Type B pancreatic cell (in vitro differentiated cells): ENCODE results near the gene LPCAT1. TPM values are rescaled to one million over a fixed set of nuclear protein-coding genes. Genes with fewer than 3 reads are reported as not detected.
A peak's percentile ranks its signal among the peaks of the same experiment; 100 is the strongest.

Experiments
- DNase-seq: peaks from one replicate; pipeline ENCODE4 v3.0.0; 2021; ENCODE audit warnings: mixed read lengths; ENCODE audit not compliant: unreplicated experiment; ENCODE audit errors: extremely low spot score
- H3K27ac Mint-ChIP-seq: 2 replicates; pipeline ENCODE4 v1.8.0; 2021; ENCODE audit warnings: mild to moderate bottlenecking, mixed read lengths
- H3K27me3 Mint-ChIP-seq: 2 replicates; pipeline ENCODE4 v1.8.0; 2021; ENCODE audit warnings: mixed read lengths
- H3K36me3 Mint-ChIP-seq: 2 replicates; pipeline ENCODE4 v1.8.0; 2021; ENCODE audit warnings: mixed read lengths
- H3K4me1 Mint-ChIP-seq: one replicate; pipeline ENCODE4 v1.8.0; 2021; ENCODE audit warnings: mixed read lengths; ENCODE audit not compliant: unreplicated experiment
- H3K4me3 Mint-ChIP-seq: 2 replicates; pipeline ENCODE4 v1.8.0; 2021; ENCODE audit warnings: mild to moderate bottlenecking, mixed read lengths
- H3K9me3 Mint-ChIP-seq: 2 replicates; pipeline ENCODE4 v1.8.0; 2021; ENCODE audit warnings: mixed read lengths
- CTCF ChIP-seq: fragments of 200-600 bp; sonication (generic); conservative IDR thresholded peaks from 2 replicates; pipeline ENCODE4 v1.5.0; 2021; ENCODE audit warnings: antibody characterized with exemption, mild to moderate bottlenecking
- total RNA-seq: library from RNA; stranded (reverse); gene quantifications from 2 replicates; pipeline ENCODE4 v1.2.1, GENCODE V29; 2021; ENCODE audit warnings: low replicate concordance

LPCAT1 gene
- total RNA-seq, 1 donor from 2014 or later = 91.6 TPM

DNA sequence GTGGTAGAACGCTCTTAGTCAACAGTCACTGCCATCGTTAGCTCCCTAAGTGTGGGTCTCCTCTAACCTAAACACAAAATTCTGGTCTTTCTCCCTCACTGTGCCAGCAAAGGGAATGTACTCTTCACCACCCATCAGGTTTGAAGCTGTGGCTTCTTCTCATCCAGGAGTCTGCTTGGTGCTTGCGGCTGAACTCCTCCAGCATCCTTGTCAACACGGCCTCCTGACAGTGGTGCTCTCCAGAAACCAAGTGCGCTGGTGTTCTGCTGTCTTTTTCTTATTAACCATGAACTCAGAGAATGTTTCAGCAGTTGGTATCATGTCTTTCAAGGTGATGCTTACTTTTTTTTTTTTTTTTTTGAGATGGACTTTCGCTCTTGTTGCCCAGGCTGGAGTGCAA, 23.9 kb upstream of the LPCAT1 start:
- Mint-ChIP-seq H3K4me3 (no peak overlapping the region), H3K4me1 (no peaks in the 10 kb centered on the region), H3K27me3 (peaks cover 20% of the 10 kb centered on the region), H3K36me3 (no peaks in the 10 kb centered on the region), H3K9me3 (no peaks in the 10 kb centered on the region), H3K27ac (no peak overlapping the region)
- no peak for DNase-seq
- TF ChIP-seq CTCF = no peak

DNA sequence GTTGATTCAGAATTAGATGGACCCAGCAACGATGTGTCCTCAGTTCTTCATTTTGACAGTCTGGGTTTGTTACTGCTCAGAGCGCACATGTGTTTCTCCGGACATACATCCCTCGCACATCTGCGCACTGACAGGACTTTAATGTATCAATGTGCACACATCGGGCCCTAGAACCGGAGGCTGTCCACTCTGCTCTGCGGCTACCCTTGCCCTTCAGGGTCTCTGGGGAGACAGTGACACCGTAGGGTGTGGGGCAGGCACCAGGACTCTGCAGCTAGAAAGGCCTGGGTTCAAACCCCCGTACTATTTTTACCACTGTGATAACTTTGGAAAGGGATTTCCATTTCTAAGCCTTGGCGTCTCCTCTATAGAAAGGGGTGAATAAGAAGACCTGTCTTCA, 23.5 kb upstream of the LPCAT1 start:
- DNase-seq = no peak
- TF ChIP-seq CTCF = no peak
- Mint-ChIP-seq H3K4me1 (no peaks in the 10 kb centered on the region), H3K9me3 (no peaks in the 10 kb centered on the region), H3K27ac (no peak overlapping the region), H3K4me3 (no peak overlapping the region), H3K27me3 (peaks cover 20% of the 10 kb centered on the region), H3K36me3 (no peaks in the 10 kb centered on the region)

GRCh38 chr5:1546556-1546955, 22.8 kb upstream of the LPCAT1 start:
- H3K27ac Mint-ChIP-seq = no peak overlapping the region
- no peak for TF ChIP-seq CTCF
- no peaks in the 10 kb centered on the region for H3K4me1 Mint-ChIP-seq
- H3K4me3 Mint-ChIP-seq = no peak overlapping the region
- no peaks in the 10 kb centered on the region for H3K9me3 Mint-ChIP-seq
- peak; percentile 61 for DNase-seq
- H3K36me3 Mint-ChIP-seq = no peaks in the 10 kb centered on the region
- peaks cover 16% of the 10 kb centered on the region for H3K27me3 Mint-ChIP-seq

- Mint-ChIP-seq H3K4me3 (no peak overlapping the region), H3K4me1 (no peaks in the 10 kb centered on the region), H3K36me3 (no peaks in the 10 kb centered on the region), H3K9me3 (no peaks in the 10 kb centered on the region), H3K27me3 (peaks cover 15% of the 10 kb centered on the region), H3K27ac (peak overlapping the region; percentile 3)
- DNase-seq = no peak
- no peak for TF ChIP-seq CTCF
These were observed 22.1 kb upstream of the LPCAT1 start for GRCh38 chr5:1545805-1546355.

DNA sequence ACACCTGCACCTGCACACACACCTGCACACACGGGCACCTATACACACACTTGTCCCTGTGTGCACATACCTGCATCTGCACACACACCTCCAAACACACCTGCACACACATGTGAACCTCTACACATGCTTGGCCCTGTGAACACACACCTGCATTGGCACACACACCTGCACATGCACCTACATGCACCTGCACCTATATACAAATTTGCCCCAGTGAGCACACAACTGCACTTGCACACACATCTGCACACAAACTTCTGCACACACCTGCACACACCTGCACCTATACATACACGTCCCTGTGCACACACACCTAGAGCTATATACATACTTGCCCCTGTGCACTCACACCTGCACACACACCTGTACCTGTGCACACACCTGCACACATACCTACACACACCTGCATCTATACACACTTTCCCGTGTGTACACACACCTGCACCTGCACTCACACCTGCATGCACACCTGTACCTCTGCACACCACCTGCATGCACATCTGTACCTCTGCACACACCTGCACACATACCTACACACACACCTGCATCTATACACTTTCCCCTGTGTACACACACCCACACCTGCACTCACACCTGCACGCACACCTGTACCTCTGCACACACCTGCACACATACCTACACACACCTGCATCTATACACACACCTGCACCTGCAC, 21.5 kb upstream of the LPCAT1 start:
- no peaks in the 10 kb centered on the region for H3K9me3 Mint-ChIP-seq
- no peaks in the 10 kb centered on the region for H3K36me3 Mint-ChIP-seq
- H3K4me1 Mint-ChIP-seq = no peaks in the 10 kb centered on the region
- no peak for TF ChIP-seq CTCF
- peak overlapping the region; percentile 3 for H3K27ac Mint-ChIP-seq
- peaks cover 15% of the 10 kb centered on the region for H3K27me3 Mint-ChIP-seq
- H3K4me3 Mint-ChIP-seq = no peak overlapping the region
- DNase-seq = no peak
